ENCODE results near the gene GOLGA1.

- no peak for TF ChIP-seq GATA2 (IDR thresholded peaks at IDR 0.05; ENCODE audit: low read depth, low read length)
- TF ChIP-seq GATA3 (IDR thresholded peaks at IDR 0.05; ENCODE audit: low read depth, low read length) = no peak
Measured at GRCh38 chr9:124946167-124946566, 5.3 kb upstream of the GOLGA1 start.
